ENCODE data around the gene SRRM2.
A peak's percentile ranks its signal among the peaks of the same experiment; 100 is the strongest.
"Not testable (repeated sequence)": the region's sequence is repeated elsewhere in the genome, so short reads cannot be mapped to it uniquely, and the experiment has no call there.

The SRRM2 gene

GRCh38 chr16:2715519-2715918, 36.9 kb upstream of the SRRM2 start:
- no peak for DNase-seq

- no peak for DNase-seq
Measured at GRCh38 chr16:2715966-2716885, 36.2 kb upstream of the SRRM2 start.

GRCh38 chr16:2716948-2717347, 35.5 kb upstream of the SRRM2 start:
- DNase-seq = no peak

GRCh38 chr16:2717383-2718263, 34.8 kb upstream of the SRRM2 start:
- DNase-seq = no peak

- no peak for DNase-seq
Measured at GRCh38 chr16:2719328-2720063, 32.9 kb upstream of the SRRM2 start.

GRCh38 chr16:2720064-2720457, 32.4 kb upstream of the SRRM2 start, which contains the start of gene PRSS27:
Gene PRSS27 (minus strand): TSS chr16:2720224. CDS start chr16:2720160, 64 bp downstream.
- DNase-seq = no peak

- DNase-seq = peak in 1 of 2 donors; percentile 65
Measured at GRCh38 chr16:2720719-2721633, 31.5 kb upstream of the SRRM2 start.

GRCh38 chr16:2721634-2722173, 30.7 kb upstream of the SRRM2 start:
- not testable (repeated sequence) for DNase-seq

GRCh38 chr16:2724088-2724676, 28.3 kb upstream of the SRRM2 start:
- no peak for DNase-seq

- no peak for DNase-seq
Measured at GRCh38 chr16:2724816-2725348, 27.6 kb upstream of the SRRM2 start.

GRCh38 chr16:2726923-2727322, 25.5 kb upstream of the SRRM2 start:
- DNase-seq = no peak

GRCh38 chr16:2728034-2728433, 24.4 kb upstream of the SRRM2 start:
- DNase-seq = no peak

- DNase-seq = no peak
Measured at GRCh38 chr16:2734844-2735515, 17.5 kb upstream of the SRRM2 start.

GRCh38 chr16:2736476-2737237, 15.8 kb upstream of the SRRM2 start:
- no peak for DNase-seq

- no peak for DNase-seq
Measured at GRCh38 chr16:2737238-2737605, 15.2 kb upstream of the SRRM2 start.

GRCh38 chr16:2737895-2738418, 14.5 kb upstream of the SRRM2 start:
- DNase-seq = no peak

GRCh38 chr16:2738615-2739014, 13.8 kb upstream of the SRRM2 start:
- DNase-seq = no peak

GRCh38 chr16:2739625-2740430, 12.6 kb upstream of the SRRM2 start:
- no peak for DNase-seq

Measured in hippocampal formation (tissue), 2 donors.